GM19025 (cell line): ENCODE data around the gene ITGBL1.

ENCODE experiments used
- ATAC-seq: cut with Tn5 transposase; IDR thresholded peaks from one replicate; pipeline ENCODE4 v1.9.1; 2021; ENCODE audit warnings: mild to moderate bottlenecking, low read depth, moderate library complexity; ENCODE audit not compliant: unreplicated experiment

The ITGBL1 gene

DNA sequence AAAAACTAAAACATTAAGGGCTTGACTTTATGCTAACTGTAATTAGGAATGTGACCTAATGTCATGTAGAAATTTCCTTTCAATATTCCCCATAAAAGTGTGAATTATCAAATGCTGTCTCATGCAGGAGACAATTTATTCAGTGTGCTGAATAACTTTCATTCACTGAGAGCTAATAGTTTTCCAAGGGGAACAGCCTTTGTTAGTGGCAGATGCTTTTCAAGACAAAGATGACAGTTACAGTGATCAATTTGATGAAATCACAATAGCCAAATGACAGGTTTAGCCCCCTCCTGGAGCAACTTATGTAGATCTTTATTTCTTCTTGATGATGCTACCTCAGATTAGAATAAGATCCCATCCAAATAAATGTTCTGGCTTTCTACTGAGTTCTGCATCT lies 275.5 kb downstream of the ITGBL1 start:
- no peak for ATAC-seq

DNA sequence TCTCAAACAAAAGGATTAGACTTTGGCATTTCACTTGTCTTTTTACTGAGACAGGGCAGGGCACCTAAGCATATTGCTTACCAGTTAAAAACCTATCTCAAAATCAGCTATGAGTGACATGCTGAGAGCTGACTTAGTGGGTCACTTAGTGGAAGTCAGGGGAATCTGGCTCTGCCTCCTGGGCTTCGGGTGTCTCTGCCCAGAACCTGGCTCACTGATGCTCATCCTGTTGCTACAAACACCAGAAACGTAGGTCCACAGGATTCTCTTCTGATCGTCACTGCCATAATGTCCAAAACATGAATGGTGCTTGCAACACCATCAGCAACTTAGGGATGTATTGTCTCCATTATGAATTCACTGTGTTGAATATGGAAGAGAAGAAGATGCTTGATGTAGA lies 276.1 kb downstream of the ITGBL1 start:
- no peak for ATAC-seq

DNA sequence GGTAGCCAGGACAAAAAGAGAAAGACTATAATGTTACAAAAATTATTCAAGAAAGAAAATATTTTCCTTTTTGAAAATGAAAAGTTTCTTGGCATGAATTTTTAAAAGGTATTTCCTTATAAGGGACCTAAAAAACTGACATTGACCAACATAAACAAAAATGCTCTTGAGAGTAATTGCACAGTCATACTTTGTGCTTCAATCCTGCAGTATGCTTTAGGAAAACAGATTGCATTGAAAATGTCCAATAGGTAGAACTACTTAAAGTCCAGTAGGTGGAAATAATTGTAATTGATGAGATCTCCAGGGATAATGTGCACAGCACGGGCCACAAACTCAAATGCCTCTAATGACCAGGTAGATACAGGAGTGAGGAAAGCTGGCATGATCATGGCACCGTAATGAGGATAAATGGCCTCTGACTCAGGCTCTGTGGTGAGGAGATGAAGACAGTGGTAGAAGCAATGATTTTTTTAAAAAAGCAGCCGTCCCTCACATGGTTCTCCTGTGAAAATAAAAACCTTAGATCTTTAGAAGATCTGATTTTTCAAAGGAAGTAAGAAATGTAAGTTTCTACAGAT lies 278.0 kb downstream of the ITGBL1 start:
- ATAC-seq, result no peak

DNA sequence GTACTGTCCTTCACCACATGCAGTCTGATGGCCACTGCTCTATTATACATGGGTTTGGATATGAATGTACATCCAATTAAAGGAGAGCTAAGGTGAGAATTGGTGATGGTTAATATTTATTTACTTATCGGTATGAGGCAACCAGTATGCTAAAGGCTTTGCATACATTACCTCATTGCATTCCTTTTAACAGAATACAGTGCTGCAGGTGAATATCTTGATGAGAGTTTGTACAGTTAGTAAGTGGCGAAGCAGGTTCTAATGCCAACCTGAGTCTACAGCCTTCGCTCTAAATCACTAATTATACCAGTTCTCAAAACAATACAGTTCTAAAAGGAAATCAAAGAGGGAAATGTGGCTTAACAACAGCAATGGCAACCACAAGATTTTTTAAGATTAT lies 284.1 kb downstream of the ITGBL1 start:
- no peak for ATAC-seq

DNA sequence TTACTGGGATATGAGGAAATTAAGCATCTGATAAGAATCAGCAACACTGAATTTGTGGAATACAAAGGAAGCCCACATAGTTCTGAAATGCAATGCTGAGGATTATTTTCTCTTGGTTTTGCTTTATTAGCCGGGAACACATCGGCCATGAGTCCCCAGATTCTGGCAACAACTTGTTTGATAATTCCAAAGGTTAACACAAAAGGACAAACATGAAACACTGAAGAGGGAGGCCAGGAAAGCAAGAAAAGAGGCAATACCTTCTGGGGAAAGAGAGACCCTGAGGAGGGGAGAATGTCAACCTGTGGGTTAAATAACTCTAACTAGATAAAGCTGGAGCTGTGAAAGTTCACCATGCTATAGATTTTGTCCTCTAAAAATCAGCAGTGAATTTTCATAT lies 285.9 kb downstream of the ITGBL1 start:
- no peak for ATAC-seq

GRCh38 chr13:101739382-101740178 lies 287.1 kb downstream of the ITGBL1 start:
- ATAC-seq, result peak; percentile 98

- ATAC-seq, result no peak
Measured at GRCh38 chr13:101746513-101746912, 294.0 kb downstream of the ITGBL1 start.

GRCh38 chr13:101747039-101747438 lies 294.6 kb downstream of the ITGBL1 start:
- ATAC-seq, result no peak

- no peak for ATAC-seq
Measured at GRCh38 chr13:101749584-101749983, 297.1 kb downstream of the ITGBL1 start.

DNA sequence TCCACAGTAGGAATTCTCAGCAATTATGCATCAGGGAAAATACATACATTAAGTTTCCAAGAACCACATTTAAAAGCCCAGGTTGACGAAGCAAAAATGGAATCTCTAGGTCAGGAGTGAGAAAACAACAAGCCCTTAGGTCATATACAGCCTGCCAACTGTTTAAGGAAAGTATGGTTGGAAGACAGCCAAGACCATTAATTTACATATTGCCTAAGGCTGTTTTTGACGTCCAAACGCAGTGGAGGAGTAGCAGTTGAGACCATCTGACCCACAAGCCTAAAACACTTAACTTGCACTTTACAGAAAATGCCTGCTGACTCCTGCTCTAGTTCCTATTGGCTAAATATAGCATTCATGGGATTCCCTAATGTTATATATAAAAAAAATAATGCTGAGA lies 299.0 kb downstream of the ITGBL1 start:
- ATAC-seq, result no peak

- no peak for ATAC-seq
Measured at GRCh38 chr13:101752432-101752831, 300.0 kb downstream of the ITGBL1 start.

- ATAC-seq, result no peak
Measured at GRCh38 chr13:101755228-101755887, 302.9 kb downstream of the ITGBL1 start.

GRCh38 chr13:101757446-101758039 lies 305.1 kb downstream of the ITGBL1 start:
- no peak for ATAC-seq

GRCh38 chr13:101763191-101763590 lies 310.7 kb downstream of the ITGBL1 start:
- no peak for ATAC-seq
